Measurements from ENCODE around the gene SLF2.

DNA sequence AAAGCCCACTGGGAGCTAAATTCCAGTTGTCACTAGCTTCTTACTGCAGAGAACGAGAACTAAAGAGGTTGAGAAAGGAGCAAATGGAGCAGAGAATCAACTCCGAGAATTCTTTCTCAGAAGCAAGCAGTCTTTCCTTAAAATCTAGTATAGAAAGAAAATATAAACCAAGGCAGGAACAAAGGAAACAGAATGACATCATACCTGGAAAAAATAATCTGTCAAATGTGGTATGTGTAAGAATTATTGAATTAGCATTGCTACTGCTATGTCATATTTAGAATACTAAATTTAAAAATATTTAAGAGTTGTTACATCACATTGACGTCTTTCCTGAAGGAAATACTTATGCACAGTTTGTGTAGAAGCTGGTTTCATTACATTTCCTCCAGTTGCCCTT lies 4.3 kb downstream of the SLF2 start:
- TF ChIP-seq, protein P1, sequence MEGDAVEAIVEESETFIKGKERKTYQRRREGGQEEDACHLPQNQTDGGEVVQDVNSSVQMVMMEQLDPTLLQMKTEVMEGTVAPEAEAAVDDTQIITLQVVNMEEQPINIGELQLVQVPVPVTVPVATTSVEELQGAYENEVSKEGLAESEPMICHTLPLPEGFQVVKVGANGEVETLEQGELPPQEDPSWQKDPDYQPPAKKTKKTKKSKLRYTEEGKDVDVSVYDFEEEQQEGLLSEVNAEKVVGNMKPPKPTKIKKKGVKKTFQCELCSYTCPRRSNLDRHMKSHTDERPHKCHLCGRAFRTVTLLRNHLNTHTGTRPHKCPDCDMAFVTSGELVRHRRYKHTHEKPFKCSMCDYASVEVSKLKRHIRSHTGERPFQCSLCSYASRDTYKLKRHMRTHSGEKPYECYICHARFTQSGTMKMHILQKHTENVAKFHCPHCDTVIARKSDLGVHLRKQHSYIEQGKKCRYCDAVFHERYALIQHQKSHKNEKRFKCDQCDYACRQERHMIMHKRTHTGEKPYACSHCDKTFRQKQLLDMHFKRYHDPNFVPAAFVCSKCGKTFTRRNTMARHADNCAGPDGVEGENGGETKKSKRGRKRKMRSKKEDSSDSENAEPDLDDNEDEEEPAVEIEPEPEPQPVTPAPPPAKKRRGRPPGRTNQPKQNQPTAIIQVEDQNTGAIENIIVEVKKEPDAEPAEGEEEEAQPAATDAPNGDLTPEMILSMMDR (IDR thresholded peaks at IDR 0.05; ENCODE audit: insufficient read depth, low read length), result no peak
- TF ChIP-seq POLR2AphosphoS5 (IDR thresholded peaks at IDR 0.05; ENCODE audit: low read depth), result no peak
- TF ChIP-seq, protein P2, sequence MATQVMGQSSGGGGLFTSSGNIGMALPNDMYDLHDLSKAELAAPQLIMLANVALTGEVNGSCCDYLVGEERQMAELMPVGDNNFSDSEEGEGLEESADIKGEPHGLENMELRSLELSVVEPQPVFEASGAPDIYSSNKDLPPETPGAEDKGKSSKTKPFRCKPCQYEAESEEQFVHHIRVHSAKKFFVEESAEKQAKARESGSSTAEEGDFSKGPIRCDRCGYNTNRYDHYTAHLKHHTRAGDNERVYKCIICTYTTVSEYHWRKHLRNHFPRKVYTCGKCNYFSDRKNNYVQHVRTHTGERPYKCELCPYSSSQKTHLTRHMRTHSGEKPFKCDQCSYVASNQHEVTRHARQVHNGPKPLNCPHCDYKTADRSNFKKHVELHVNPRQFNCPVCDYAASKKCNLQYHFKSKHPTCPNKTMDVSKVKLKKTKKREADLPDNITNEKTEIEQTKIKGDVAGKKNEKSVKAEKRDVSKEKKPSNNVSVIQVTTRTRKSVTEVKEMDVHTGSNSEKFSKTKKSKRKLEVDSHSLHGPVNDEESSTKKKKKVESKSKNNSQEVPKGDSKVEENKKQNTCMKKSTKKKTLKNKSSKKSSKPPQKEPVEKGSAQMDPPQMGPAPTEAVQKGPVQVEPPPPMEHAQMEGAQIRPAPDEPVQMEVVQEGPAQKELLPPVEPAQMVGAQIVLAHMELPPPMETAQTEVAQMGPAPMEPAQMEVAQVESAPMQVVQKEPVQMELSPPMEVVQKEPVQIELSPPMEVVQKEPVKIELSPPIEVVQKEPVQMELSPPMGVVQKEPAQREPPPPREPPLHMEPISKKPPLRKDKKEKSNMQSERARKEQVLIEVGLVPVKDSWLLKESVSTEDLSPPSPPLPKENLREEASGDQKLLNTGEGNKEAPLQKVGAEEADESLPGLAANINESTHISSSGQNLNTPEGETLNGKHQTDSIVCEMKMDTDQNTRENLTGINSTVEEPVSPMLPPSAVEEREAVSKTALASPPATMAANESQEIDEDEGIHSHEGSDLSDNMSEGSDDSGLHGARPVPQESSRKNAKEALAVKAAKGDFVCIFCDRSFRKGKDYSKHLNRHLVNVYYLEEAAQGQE (IDR thresholded peaks at IDR 0.05; ENCODE audit: insufficient replicate concordance, low read depth), result no peak
- no peak for TF ChIP-seq SPI1 (IDR thresholded peaks at IDR 0.05; ENCODE audit: borderline replicate concordance, low read depth)
